Liver (tissue), 9 donors: Measurements from ENCODE around the gene TUSC2. TPM values are rescaled to one million over a fixed set of nuclear protein-coding genes. Genes with fewer than 3 reads are reported as not detected.

Source experiments
- DNase-seq: peaks from one replicate; pipeline ENCODE4 v3.0.0-alpha.2; 2017; ENCODE audit warnings: low spot score
- H3K27ac ChIP-seq, 2 donors: one replicate each; pipeline ENCODE4 v1.7.0; 2013; ENCODE audit warnings: inconsistent platforms in 2 of 2, low read length in 2 of 2, control low read depth in 1 of 2, low read depth in 1 of 2, mild to moderate bottlenecking in 1 of 2
- H3K27me3 ChIP-seq, 4 donors: one replicate each; pipeline versions ENCODE4 v1.6.1 to v1.7.0; 2013; ENCODE audit warnings: low read length in 3 of 4, inconsistent platforms in 1 of 4, mild to moderate bottlenecking in 1 of 4, moderate library complexity in 1 of 4; ENCODE audit not compliant: control insufficient read depth in 4 of 4, insufficient read depth in 4 of 4
- H3K36me3 ChIP-seq, 4 donors: one replicate each; pipeline versions ENCODE4 v1.6.1 to v1.7.0; 2013; ENCODE audit warnings: low read length in 3 of 4, mild to moderate bottlenecking in 3 of 4, low read depth in 1 of 4, moderate library complexity in 1 of 4; ENCODE audit not compliant: control insufficient read depth in 4 of 4, insufficient read depth in 3 of 4
- H3K4me1 ChIP-seq, 4 donors: one replicate each; pipeline versions ENCODE4 v1.6.1 to v1.7.0; 2013; ENCODE audit warnings: low read length in 3 of 4, mild to moderate bottlenecking in 3 of 4, moderate library complexity in 1 of 4; ENCODE audit not compliant: control insufficient read depth in 4 of 4, insufficient read depth in 4 of 4
- H3K4me3 ChIP-seq, 3 donors: one replicate each; pipeline versions ENCODE4 v1.6.1 to v1.7.0; 2013; ENCODE audit warnings: low read length in 3 of 3, control low read depth in 1 of 3, low read depth in 1 of 3, mild to moderate bottlenecking in 1 of 3
- H3K9ac ChIP-seq, 2 donors: one replicate each; pipeline ENCODE4 v1.7.0; 2013; ENCODE audit warnings: low read length in 2 of 2, mild to moderate bottlenecking in 2 of 2, moderate library complexity in 2 of 2, control low read depth in 1 of 2, low read depth in 1 of 2
- H3K9me3 ChIP-seq, 4 donors: one replicate each; pipeline versions ENCODE4 v1.6.1 to v1.7.0; 2013; ENCODE audit warnings: low read length in 3 of 4; ENCODE audit not compliant: control insufficient read depth in 4 of 4
- EGR1 ChIP-seq, 2 donors: IDR thresholded peaks; 2 replicates each; pipeline ENCODE4 v1.6.1; 2016 to 2018; ENCODE audit warnings: antibody characterized with exemption in 2 of 2, low read depth in 2 of 2
- FOXA1 ChIP-seq: IDR thresholded peaks from 2 replicates; pipeline ENCODE4 v1.6.1; 2016; ENCODE audit warnings: antibody characterized with exemption
- FOXA2 ChIP-seq: IDR thresholded peaks from 2 replicates; pipeline ENCODE4 v1.6.1; 2016; ENCODE audit warnings: antibody characterized with exemption
- HNF4A ChIP-seq, 2 donors: conservative IDR thresholded peaks; 2 replicates each; pipeline ENCODE4 v1.6.1; 2016; ENCODE audit warnings: antibody characterized with exemption in 2 of 2, mild to moderate bottlenecking in 2 of 2
- HNF4G ChIP-seq: IDR thresholded peaks from 2 replicates; pipeline ENCODE4 v1.6.1; 2016; ENCODE audit warnings: antibody characterized with exemption
- JUND ChIP-seq, 2 donors: IDR thresholded peaks; 2 replicates each; pipeline ENCODE4 v1.6.1; 2016; ENCODE audit warnings: antibody characterized with exemption in 2 of 2
- NR2F2 ChIP-seq: IDR thresholded peaks from 2 replicates; pipeline ENCODE4 v1.6.1; 2016; ENCODE audit warnings: antibody characterized with exemption
- RAD21 ChIP-seq, 2 donors: IDR thresholded peaks; 2 replicates each; pipeline ENCODE4 v1.6.1; 2016; ENCODE audit warnings: antibody characterized with exemption in 2 of 2, mild to moderate bottlenecking in 2 of 2
- SP1 ChIP-seq: IDR thresholded peaks from 2 replicates; pipeline ENCODE4 v1.6.1; 2018; ENCODE audit warnings: antibody characterized with exemption, mild to moderate bottlenecking
- TAF1 ChIP-seq: conservative IDR thresholded peaks from 2 replicates; pipeline ENCODE4 v1.6.1; 2016; ENCODE audit warnings: antibody characterized with exemption, mild to moderate bottlenecking
- YY1 ChIP-seq: IDR thresholded peaks from 2 replicates; pipeline ENCODE4 v1.6.1; 2016; ENCODE audit warnings: antibody characterized with exemption, mild to moderate bottlenecking
- WGBS: extraction: QIAGEN DNeasy Blood & Tissue Kit; methylation state at CpG from one replicate; pipeline ENCODE4 v1.1.7; 2013; 5-methylcytosine and 5-hydroxymethylcytosine counted together
- polyA plus RNA-seq, 2 donors: library from polyadenylated mRNA; stranded (reverse) in 1 of 2; unstranded in 1 of 2; fragments of 200-250 nt in 1 of 2; fragments of >200 nt in 1 of 2; fragmentation: Nextera tagmentation in 1 of 2; extraction: Ambion mirVana in 1 of 2; gene quantifications; one replicate each; pipeline versions ENCODE4 v1.2.1 to v1.2.3, GENCODE V29; 2013 to 2015
- total RNA-seq, 2 donors: library from RNA; depleted of rRNA; stranded (reverse); fragments of >200 nt; gene quantifications; one replicate each; pipeline ENCODE4 v1.2.3, GENCODE V29; 2014
- TF ChIP-seq, protein P1 (sequence below): IDR thresholded peaks from 2 replicates; pipeline ENCODE4 v1.6.1; 2016; ENCODE audit warnings: antibody characterized with exemption
- TF ChIP-seq, protein P2 (sequence below): IDR thresholded peaks from 2 replicates; pipeline ENCODE4 v1.6.1; 2016; ENCODE audit warnings: antibody characterized with exemption
- TF ChIP-seq, protein P3 (sequence below): IDR thresholded peaks from 2 replicates; pipeline ENCODE4 v1.6.1; 2016; ENCODE audit warnings: antibody characterized with exemption
- TF ChIP-seq, protein P4 (sequence below): fragments of 150-350 bp; IDR thresholded peaks from 2 replicates; pipeline ENCODE4 v1.5.1; 2017; ENCODE audit warnings: improper control_type of control experiment, low read depth, low read length; ENCODE audit not compliant: missing input control
- TF ChIP-seq, protein P5 (sequence below): IDR thresholded peaks from 2 replicates; pipeline ENCODE4 v1.6.1; 2016; ENCODE audit warnings: antibody characterized with exemption, mild to moderate bottlenecking
- donor health status: healthy.
- donor health status: healthy.
- donor health status: healthy.
- donor health status: healthy.
- donor health status: healthy.

TUSC2 gene
- total and polyA plus RNA-seq, 4 donors: 12.7 to 37.7 (median 21.7) TPM

DNA sequence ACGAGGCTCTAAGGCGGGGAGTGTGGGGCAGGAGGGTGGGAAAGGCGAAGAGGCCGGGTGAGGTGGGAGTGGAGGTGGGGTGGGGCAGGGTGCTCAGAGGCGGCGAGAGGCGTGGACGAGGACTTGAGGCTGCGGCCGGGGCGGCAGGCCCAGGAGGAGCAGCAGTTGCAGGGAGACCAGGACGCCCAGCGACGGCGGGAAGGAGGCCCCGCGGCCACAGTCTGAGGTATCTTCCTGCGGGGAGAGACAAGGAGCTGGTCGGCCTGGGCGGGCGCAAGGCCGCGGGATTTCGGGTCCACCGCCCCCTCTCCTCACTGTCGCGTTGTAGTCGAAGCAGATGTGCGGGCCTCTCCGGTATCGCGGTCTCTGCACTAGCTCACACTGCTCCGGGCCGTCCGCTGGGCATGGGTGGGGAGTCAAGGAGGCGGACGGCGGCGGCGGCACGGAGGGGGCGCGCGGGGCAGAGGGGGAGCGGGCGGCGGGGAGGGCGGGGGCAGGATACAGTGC, 36.6 kb upstream of the TUSC2 start:
- Histone ChIP-seq H3K36me3 (no peaks in the 10 kb centered on the region), H3K27me3 (no peaks in the 10 kb centered on the region), H3K9me3 (no peaks in the 10 kb centered on the region), H3K4me1 (peaks cover 0 to 14% (median 8%) of the 10 kb centered on the region in 4 donors), H3K4me3 (peak overlapping the region in 2 of 3 donors; percentile 41 to 47), H3K9ac (no peak overlapping the region), H3K27ac (no peak overlapping the region)
- TF ChIP-seq NR2F2 (no peak), JUND (IDR thresholded peaks at IDR 0.05) (no peak), EGR1 (IDR thresholded peaks at IDR 0.05; ENCODE audit: low read depth in 2 of 2) (no peak)
- TF ChIP-seq, protein P1, sequence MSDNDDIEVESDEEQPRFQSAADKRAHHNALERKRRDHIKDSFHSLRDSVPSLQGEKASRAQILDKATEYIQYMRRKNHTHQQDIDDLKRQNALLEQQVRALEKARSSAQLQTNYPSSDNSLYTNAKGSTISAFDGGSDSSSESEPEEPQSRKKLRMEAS: no peak
- TF ChIP-seq, protein P2, sequence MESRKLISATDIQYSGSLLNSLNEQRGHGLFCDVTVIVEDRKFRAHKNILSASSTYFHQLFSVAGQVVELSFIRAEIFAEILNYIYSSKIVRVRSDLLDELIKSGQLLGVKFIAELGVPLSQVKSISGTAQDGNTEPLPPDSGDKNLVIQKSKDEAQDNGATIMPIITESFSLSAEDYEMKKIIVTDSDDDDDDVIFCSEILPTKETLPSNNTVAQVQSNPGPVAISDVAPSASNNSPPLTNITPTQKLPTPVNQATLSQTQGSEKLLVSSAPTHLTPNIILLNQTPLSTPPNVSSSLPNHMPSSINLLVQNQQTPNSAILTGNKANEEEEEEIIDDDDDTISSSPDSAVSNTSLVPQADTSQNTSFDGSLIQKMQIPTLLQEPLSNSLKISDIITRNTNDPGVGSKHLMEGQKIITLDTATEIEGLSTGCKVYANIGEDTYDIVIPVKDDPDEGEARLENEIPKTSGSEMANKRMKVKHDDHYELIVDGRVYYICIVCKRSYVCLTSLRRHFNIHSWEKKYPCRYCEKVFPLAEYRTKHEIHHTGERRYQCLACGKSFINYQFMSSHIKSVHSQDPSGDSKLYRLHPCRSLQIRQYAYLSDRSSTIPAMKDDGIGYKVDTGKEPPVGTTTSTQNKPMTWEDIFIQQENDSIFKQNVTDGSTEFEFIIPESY: no peak
- TF ChIP-seq, protein P3, sequence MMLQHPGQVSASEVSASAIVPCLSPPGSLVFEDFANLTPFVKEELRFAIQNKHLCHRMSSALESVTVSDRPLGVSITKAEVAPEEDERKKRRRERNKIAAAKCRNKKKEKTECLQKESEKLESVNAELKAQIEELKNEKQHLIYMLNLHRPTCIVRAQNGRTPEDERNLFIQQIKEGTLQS: no peak
- WGBS: 28% methylated on average over 48 of the region's 48 CpGs
- no peak for DNase-seq

DNA sequence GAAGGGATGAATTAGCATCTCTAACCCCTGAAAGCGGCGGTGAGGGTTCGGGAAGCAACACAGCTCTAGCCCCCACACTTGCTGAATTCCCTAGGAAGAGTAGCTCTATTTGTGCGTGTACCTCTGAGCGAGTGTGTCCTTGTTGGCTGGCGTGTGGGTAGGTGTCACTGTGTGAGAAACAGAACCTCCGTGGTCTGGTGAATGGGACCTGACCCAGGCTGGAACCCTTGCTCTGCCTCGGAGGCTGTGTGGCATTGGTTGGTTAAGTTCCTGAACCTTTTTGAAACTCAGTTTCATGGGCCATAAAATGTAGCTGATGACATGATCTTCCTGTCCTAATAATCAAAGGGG, 31.7 kb upstream of the TUSC2 start:
- no peak overlapping the region for H3K9ac ChIP-seq
- no peaks in the 10 kb centered on the region for H3K27me3 ChIP-seq
- TF ChIP-seq TAF1 (no peak), HNF4G (no peak), FOXA1 (no peak), RAD21 (IDR thresholded peaks at IDR 0.05) (no peak), FOXA2 (no peak), SP1 (no peak), YY1 (no peak), NR2F2 (no peak), HNF4A (conservative IDR thresholded peaks at IDR 0.05) (no peak)
- TF ChIP-seq, protein P2: no peak
- TF ChIP-seq, protein P1: no peak
- TF ChIP-seq, protein P4, sequence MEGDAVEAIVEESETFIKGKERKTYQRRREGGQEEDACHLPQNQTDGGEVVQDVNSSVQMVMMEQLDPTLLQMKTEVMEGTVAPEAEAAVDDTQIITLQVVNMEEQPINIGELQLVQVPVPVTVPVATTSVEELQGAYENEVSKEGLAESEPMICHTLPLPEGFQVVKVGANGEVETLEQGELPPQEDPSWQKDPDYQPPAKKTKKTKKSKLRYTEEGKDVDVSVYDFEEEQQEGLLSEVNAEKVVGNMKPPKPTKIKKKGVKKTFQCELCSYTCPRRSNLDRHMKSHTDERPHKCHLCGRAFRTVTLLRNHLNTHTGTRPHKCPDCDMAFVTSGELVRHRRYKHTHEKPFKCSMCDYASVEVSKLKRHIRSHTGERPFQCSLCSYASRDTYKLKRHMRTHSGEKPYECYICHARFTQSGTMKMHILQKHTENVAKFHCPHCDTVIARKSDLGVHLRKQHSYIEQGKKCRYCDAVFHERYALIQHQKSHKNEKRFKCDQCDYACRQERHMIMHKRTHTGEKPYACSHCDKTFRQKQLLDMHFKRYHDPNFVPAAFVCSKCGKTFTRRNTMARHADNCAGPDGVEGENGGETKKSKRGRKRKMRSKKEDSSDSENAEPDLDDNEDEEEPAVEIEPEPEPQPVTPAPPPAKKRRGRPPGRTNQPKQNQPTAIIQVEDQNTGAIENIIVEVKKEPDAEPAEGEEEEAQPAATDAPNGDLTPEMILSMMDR: no peak
- TF ChIP-seq, protein P5, sequence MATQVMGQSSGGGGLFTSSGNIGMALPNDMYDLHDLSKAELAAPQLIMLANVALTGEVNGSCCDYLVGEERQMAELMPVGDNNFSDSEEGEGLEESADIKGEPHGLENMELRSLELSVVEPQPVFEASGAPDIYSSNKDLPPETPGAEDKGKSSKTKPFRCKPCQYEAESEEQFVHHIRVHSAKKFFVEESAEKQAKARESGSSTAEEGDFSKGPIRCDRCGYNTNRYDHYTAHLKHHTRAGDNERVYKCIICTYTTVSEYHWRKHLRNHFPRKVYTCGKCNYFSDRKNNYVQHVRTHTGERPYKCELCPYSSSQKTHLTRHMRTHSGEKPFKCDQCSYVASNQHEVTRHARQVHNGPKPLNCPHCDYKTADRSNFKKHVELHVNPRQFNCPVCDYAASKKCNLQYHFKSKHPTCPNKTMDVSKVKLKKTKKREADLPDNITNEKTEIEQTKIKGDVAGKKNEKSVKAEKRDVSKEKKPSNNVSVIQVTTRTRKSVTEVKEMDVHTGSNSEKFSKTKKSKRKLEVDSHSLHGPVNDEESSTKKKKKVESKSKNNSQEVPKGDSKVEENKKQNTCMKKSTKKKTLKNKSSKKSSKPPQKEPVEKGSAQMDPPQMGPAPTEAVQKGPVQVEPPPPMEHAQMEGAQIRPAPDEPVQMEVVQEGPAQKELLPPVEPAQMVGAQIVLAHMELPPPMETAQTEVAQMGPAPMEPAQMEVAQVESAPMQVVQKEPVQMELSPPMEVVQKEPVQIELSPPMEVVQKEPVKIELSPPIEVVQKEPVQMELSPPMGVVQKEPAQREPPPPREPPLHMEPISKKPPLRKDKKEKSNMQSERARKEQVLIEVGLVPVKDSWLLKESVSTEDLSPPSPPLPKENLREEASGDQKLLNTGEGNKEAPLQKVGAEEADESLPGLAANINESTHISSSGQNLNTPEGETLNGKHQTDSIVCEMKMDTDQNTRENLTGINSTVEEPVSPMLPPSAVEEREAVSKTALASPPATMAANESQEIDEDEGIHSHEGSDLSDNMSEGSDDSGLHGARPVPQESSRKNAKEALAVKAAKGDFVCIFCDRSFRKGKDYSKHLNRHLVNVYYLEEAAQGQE: no peak
- 28% methylated on average over 8 of the region's 8 CpGs for WGBS
- no peak overlapping the region for H3K27ac ChIP-seq
- H3K4me3 ChIP-seq: no peak overlapping the region
- peaks cover 16 to 54% (median 42%) of the 10 kb centered on the region in 4 donors for H3K4me1 ChIP-seq
- peaks cover 0 to 10% (median 3%) of the 10 kb centered on the region in 4 donors for H3K36me3 ChIP-seq
- DNase-seq: no peak
- no peaks in the 10 kb centered on the region for H3K9me3 ChIP-seq
